GM10248 (cell line): ENCODE measurements around the gene CX3CR1.

ENCODE experiments used
- CTCF ChIA-PET: fragments of 300-600 bp; sonication (Branson Sonifier 250); formaldehyde crosslinking; extraction: SDS; loops from one replicate; lab custom pipeline; 2021; ENCODE audit warnings: antibody characterized with exemption; lab: Yijun Ruan, JAX
- POLR2A ChIA-PET: fragments of 350-650 bp; sonication (Branson Sonifier 250); formaldehyde crosslinking; extraction: SDS; loops from one replicate; lab custom pipeline; 2020; ENCODE audit warnings: antibody characterized with exemption; lab: Yijun Ruan, JAX
- DNase-seq: peaks from one replicate; pipeline ENCODE4 v3.0.0; 2012; ENCODE audit errors: extremely low spot score
- CTCF ChIP-seq: IDR thresholded peaks from 2 replicates; pipeline ENCODE4 v1.5.1; 2012; ENCODE audit warnings: mild to moderate bottlenecking, low read depth; ENCODE audit errors: extremely low read depth, missing control alignments, control extremely low read depth

The CX3CR1 gene

GRCh38 chr3:39280571-39280970 lies 735 bp upstream of the CX3CR1 start:
- CTCF ChIA-PET, result interaction anchor here (1.1 to 23.0 kb wide), 3 partner anchors 9 to 90 kb away, joined by 3 to 691 read pairs (median 250); partner anchors contain the start of gene XIRP1
- POLR2A ChIA-PET, result no interaction called here
- DNase-seq, result no peak
- TF ChIP-seq CTCF, result no peak

GRCh38 chr3:39278616-39278935 lies 1.3 kb downstream of the CX3CR1 start:
- ChIA-PET POLR2A (no interaction called here), CTCF (interaction anchor here (16.7 to 23.0 kb wide), 2 partner anchors 11 to 88 kb away, joined by 250 to 691 read pairs; partner anchors contain the start of gene XIRP1)
- no peak for TF ChIP-seq CTCF
- no peak for DNase-seq

GRCh38 chr3:39277893-39278615 lies 1.8 kb downstream of the CX3CR1 start:
- TF ChIP-seq CTCF, result no peak
- CTCF ChIA-PET, result interaction anchor here (16.7 to 23.0 kb wide), 2 partner anchors 12 to 88 kb away, joined by 250 to 691 read pairs; partner anchors contain the start of gene XIRP1
- POLR2A ChIA-PET, result no interaction called here
- no peak for DNase-seq

GRCh38 chr3:39276746-39277145 lies 3.1 kb downstream of the CX3CR1 start:
- DNase-seq, result no peak
- CTCF ChIA-PET, result interaction anchor here (1.4 to 23.0 kb wide), 3 partner anchors 13 to 86 kb away, joined by 3 to 691 read pairs (median 250); partner anchors contain the start of gene XIRP1
- no peak for TF ChIP-seq CTCF
- POLR2A ChIA-PET, result no interaction called here

GRCh38 chr3:39275963-39276593 lies 3.8 kb downstream of the CX3CR1 start:
- no peak for DNase-seq
- ChIA-PET POLR2A (no interaction called here), CTCF (interaction anchor here (1.4 to 23.0 kb wide), 3 partner anchors 14 to 86 kb away, joined by 3 to 691 read pairs (median 250); partner anchors contain the start of gene XIRP1)
- no peak for TF ChIP-seq CTCF

GRCh38 chr3:39275052-39275451 lies 4.8 kb downstream of the CX3CR1 start:
- TF ChIP-seq CTCF, result no peak
- ChIA-PET POLR2A (no interaction called here), CTCF (interaction anchor here (16.7 to 23.0 kb wide), 2 partner anchors 15 to 85 kb away, joined by 250 to 691 read pairs; partner anchors contain the start of gene XIRP1)
- no peak for DNase-seq
